Cerebellar nuclear complex (tissue), 1 donor: Measurements from ENCODE around the gene RPS2.

ENCODE experiments used
- DNase-seq, 2 experiments: peaks; one replicate each; lab custom pipeline; 2025; lab: John Stamatoyannopoulos, UW

The RPS2 gene

DNA sequence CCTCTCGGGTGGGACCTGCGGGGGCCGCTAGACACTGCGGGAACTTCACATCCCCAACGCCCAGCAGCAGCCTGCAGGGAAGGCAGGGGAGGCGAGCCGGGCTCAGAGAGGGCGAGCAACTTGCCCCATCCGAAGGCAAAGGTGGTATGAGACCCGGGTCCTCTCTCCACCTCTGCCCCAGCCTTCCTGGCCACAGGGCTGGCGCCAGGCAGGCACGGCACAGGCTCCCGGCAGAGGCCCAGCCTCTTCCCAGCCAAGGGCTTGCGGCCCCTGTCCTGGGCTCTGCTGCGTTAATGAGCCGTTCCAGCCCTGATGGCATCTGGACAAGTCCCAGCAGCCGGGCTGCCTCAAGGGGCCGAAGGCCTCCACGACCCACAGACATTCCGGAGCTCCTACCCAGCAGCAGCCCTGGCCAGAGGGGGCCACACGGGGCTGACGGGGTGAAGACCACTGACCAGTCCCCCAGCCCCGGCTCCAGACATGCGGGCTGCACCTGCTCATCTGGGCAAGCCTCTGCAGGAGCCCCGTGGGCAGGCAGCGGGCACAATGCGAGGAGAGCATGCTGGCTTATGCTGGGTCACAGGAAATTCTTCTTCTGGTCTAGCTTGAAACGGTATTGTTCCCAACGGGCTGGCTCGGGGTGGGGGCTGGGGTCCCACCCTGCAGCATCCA is 45.2 kb downstream of the RPS2 start:
- DNase-seq: no peak

DNA sequence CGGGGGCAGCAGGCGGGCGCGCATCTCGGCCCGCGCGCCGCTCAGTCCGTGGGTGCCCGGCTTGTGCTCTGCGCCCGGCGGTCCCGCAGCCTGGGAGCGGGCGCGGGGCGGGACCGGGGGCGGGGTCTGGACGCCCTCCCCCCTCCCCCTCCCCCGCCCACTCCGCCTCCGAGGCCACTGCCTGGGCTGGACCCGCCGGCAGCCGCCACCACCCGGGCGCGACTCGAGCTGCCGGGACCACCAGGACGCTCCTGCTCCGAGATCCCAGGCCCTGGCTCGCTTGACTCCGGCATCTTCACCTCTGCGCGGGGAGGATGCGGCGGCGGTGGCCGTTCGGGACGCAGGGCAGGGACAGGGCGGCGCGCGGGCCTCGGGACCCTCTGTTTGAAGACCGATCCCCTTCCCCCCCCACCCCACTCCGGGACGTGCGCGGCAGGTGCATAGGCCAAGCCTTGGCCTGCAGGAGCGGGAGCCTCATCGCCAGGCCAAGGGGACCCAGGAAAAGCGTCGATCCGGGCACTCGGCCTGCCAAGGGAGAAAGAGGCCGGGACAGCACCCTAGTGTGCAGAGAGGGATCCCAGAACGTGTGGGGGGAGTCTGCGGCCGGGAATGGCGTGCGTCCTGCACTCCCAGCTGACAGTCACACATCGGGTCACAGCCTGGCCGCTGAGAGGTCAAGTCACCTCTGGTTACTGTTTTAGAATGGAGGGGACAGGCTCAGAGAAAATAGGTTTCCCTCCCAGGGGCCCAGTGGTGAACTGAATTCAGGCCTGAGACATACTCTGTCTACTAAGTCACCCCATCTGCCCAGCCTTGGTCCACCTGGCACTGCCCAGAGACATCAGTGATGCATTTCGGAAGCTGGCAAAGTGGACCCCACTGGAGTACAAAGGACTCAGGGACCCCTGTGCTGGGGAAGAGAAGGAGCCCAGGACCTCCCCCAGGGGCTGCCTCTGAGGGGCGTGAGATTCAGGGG is 46.0 kb downstream of the RPS2 start, which contains the start of gene HS3ST6:
TSS of gene HS3ST6 (minus strand) at position 65 of the 976 bp plus-strand sequence. CDS start 92 bp downstream, outside the sequence.
- DNase-seq: no peak

DNA sequence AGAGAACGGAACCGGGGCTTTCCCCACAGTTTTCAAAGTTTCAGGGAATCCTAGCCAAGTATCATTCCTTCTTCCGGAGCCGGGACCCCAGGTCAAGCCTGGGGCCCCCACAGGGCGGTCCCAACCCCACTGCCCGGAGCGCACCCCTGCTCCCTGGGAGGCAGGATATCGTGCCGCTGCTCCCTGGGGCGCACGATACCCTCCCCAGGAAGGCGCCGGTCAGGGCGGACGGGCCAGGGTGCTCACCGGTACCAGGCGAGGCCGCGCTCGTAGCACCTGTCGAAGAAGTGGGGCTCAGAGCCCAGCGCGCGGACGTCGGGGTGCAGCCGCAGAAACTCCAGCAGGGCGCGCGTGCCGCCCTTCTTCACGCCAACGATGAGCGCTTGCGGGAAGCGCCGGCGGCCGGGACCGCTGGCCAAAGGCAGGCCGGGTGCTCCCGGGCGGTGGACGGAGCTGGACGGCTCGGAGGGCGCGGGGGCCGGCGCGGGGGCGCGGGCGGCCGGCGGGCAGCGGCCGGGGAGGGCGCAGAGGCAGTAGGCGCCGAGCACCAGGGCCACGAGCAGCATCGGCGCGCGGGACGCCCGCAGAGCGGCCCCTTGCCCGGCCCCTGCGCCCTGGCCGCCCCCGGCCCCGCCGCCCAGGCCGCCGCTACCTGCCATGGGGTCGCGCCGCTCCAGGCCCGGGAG is 46.8 kb downstream of the RPS2 start:
- DNase-seq: no peak

- no peak for DNase-seq
Observed at GRCh38 chr16:1917056-1917664, 47.5 kb downstream of the RPS2 start.

DNA sequence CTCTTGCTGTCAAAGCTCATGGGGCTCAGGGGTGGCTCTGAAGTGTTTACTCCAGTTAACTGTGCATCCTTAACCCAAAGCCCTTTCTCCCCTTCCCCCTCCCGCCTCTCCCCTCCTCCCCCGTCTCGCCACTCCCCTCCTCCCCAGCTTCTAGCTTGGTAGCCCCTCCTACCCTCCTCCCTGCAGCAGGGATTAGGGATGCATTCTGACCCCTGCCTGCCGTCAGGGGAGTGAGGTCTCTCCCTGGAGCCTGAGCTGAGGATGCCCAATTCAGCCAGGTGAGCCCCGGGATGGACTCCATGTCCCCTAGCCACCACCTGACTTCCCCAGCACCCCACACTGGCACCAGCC is 48.0 kb downstream of the RPS2 start:
- no peak for DNase-seq

DNA sequence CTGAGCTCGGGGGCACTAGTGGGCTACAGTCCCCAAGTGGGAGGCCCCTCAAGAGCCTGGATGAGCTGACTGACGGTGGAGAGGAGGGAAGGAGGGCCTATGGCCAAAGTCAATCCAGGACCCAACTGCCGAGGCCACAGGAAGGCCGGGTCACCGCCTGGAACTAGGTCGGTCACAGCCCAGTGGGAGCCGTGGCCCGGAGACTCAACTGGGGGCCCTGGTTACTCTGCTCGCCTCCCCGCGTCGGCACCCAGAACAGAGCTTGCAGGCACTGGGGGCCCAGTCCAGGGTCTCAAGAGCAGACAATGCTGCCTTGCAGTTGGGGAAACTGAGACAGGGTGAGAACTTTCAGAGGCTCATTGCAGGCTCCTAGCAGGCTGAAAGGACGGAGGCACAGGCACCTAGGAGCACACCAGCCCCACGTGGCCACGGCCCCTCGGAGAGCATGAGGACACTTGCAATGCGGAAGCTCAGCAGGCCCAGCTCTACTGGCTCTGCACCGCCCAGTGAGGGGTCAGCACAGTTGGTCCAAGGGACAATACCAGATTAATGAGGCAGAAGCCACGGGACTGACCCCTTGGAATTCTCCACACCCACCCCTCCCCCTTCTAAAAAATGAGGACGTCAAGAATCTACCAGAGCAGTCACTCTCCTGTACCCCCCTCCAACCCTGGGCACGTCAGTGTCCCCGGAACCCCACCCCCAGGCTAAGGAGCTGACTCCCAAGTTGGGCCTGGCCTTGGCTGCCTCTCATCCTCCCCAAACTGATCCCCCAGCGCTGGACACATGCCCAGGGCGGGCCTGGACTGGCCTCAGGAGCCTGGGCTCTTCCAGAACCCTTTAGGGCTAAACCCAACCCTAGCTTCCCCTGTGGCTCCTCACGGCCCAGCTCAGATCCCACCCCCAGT is 48.6 kb downstream of the RPS2 start:
- no peak for DNase-seq

GRCh38 chr16:1914988-1915387 is 49.6 kb downstream of the RPS2 start:
- DNase-seq: no peak

DNA sequence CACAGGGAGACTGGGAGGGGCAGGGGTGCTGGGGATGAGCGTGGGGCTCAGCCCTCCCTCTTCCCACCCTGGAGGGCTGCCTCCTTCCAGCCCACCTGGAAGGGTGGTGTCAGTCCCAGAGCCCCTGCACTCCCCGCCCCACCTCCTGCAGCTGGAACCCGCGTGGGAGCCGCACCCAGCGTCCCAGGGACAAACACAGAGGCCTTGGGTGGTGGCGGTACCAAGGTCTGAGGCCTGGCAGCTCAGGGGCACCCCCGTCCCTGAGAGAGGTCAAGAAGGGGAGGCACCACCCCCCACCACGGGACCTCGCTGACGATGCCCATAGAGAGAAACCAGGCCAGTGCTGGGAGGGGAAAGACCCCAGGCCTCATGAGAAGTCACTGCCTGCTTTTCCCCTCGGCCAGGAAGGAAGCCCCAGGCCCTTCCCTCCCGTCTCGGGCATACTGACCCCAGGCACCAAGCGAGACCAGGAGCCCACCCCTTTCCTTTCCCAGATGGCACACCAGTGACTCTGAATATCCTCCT is 50.5 kb downstream of the RPS2 start:
- no peak for DNase-seq

- no peak for DNase-seq
Observed at GRCh38 chr16:1913327-1914083, 51.1 kb downstream of the RPS2 start.

- DNase-seq: no peak
Observed at GRCh38 chr16:1912215-1912543, 52.4 kb downstream of the RPS2 start.
